HCT116 (cell line): ENCODE data around the gene ALK. TPM values are rescaled to one million over a fixed set of nuclear protein-coding genes. Genes with fewer than 3 reads are reported as not detected.
"Not testable (repeated sequence)": the region's sequence is repeated elsewhere in the genome, so short reads cannot be mapped to it uniquely, and the experiment has no call there.

Experiments
- ATAC-seq: fragments of 200-7000 bp; cut with Tn5 transposase; 2 replicates; pipeline ENCODE4 v1.9.1; 2020; ENCODE audit warnings: mild to moderate bottlenecking, moderate library complexity
- BruUV-seq: library from RNA; stranded (reverse); fragments of 400-500 nt; replicated peaks from 2 replicates; lab custom pipeline; 2021; lab: Mats Ljungman, UMichigan
- CTCF ChIA-PET: fragments of 300-600 bp; sonication (Branson Sonifier 250); formaldehyde crosslinking; loops from one replicate; lab custom pipeline; 2021; ENCODE audit warnings: antibody characterized with exemption; lab: Charles Lee
- POLR2A ChIA-PET: fragments of 300-600, 350-600 bp; sonication (Branson Sonifier 250); formaldehyde crosslinking; loops from one replicate; lab custom pipeline; 2021; ENCODE audit warnings: antibody characterized with exemption; lab: Charles Lee
- RAD21 ChIA-PET, 2 experiments: fragments of 300-600 bp; sonication (Branson Sonifier 250); formaldehyde crosslinking; loops; one replicate each; lab custom pipeline; 2023; ENCODE audit warnings: low total read pairs in 2 of 2; ENCODE audit not compliant: uncharacterized antibody in 2 of 2, unreplicated experiment in 2 of 2, low non-redundant PET in 1 of 2; lab: Charles Lee
- DNase-seq: peaks from one replicate; pipeline ENCODE4 v3.0.0-alpha.2; 2010; ENCODE audit warnings: low read depth, low spot score
- H2AFZ ChIP-seq: fragments of 200-600 bp; shearing (Covaris generic), sonication (generic); 2 replicates; pipeline ENCODE4 v1.6.1; 2017; ENCODE audit warnings: low read depth, mixed run types, mixed read lengths, antibody characterized with exemption, low read length; ENCODE audit not compliant: poor library complexity, severe bottlenecking
- H3K27ac ChIP-seq: 2 replicates; pipeline ENCODE4 v1.5.1; 2012; ENCODE audit warnings: low read depth, low read length
- H3K27me3 ChIP-seq: fragments of 200-600 bp; sonication (generic); 2 replicates; pipeline ENCODE4 v1.6.1; 2016; ENCODE audit warnings: mixed run types, low read length, mixed read lengths; ENCODE audit not compliant: insufficient read depth
- H3K36me3 ChIP-seq, 2 experiments: fragments of 200-500 bp in 1 of 2; fragments of 200-600 bp in 1 of 2; sonication (Bioruptor generic) in 1 of 2; sonication (generic) in 1 of 2; 2 replicates each; pipeline versions ENCODE4 v1.5.1 to v1.6.1; 2014 to 2016; ENCODE audit warnings: low read length in 2 of 2, inconsistent platforms in 1 of 2, mixed read lengths in 1 of 2, mixed run types in 1 of 2; ENCODE audit not compliant: insufficient read depth in 2 of 2, control insufficient read depth in 1 of 2
- H3K4me1 ChIP-seq, 2 experiments: fragments of 200-600 bp in 1 of 2; sonication (generic) in 1 of 2; 2 replicates each; pipeline versions ENCODE4 v1.5.1 to v1.6.1; 2012 to 2017; ENCODE audit warnings: low read length in 2 of 2, inconsistent platforms in 1 of 2, mild to moderate bottlenecking in 1 of 2, mixed read lengths in 1 of 2, mixed run types in 1 of 2, moderate library complexity in 1 of 2; ENCODE audit not compliant: insufficient read depth in 2 of 2, control insufficient read depth in 1 of 2
- H3K4me2 ChIP-seq: fragments of 200-600 bp; sonication (generic); 2 replicates; pipeline ENCODE4 v1.6.1; 2017; ENCODE audit warnings: mixed run types, low read length, mixed read lengths
- H3K4me3 ChIP-seq, 2 experiments: fragments of 200-600 bp in 1 of 2; sonication (generic) in 1 of 2; replicated peaks in 1 of 2; 2 replicates each; pipeline ENCODE4 v1.5.1; 2011 to 2016; ENCODE audit warnings: low read length in 2 of 2, control low read depth in 1 of 2, low read depth in 1 of 2, mild to moderate bottlenecking in 1 of 2, mixed read lengths in 1 of 2, mixed run types in 1 of 2
- H3K79me2 ChIP-seq: fragments of 200-600 bp; sonication (generic); 2 replicates; pipeline ENCODE4 v1.6.1; 2017; ENCODE audit warnings: mild to moderate bottlenecking, mixed run types, low read length, moderate library complexity, mixed read lengths; ENCODE audit not compliant: insufficient read depth
- H3K9ac ChIP-seq: fragments of 200-600 bp; sonication (generic); 2 replicates; pipeline ENCODE4 v1.6.1; 2016; ENCODE audit warnings: low read length, mixed read lengths
- H3K9me2 ChIP-seq: fragments of 200-600 bp; sonication (generic), shearing (Covaris generic); 2 replicates; pipeline ENCODE4 v1.6.1; 2017; ENCODE audit warnings: mixed run types, mild to moderate bottlenecking, moderate library complexity; ENCODE audit not compliant: insufficient read depth
- H3K9me3 ChIP-seq, 2 experiments: fragments of 200-500 bp in 1 of 2; fragments of 200-600 bp in 1 of 2; sonication (Bioruptor generic) in 1 of 2; sonication (generic) in 1 of 2; 2 replicates each; pipeline ENCODE4 v1.6.1; 2014 to 2017; ENCODE audit warnings: low read length in 2 of 2, mixed read lengths in 2 of 2, inconsistent platforms in 1 of 2, low read depth in 1 of 2, mild to moderate bottlenecking in 1 of 2, mixed run types in 1 of 2, moderate library complexity in 1 of 2; ENCODE audit not compliant: control insufficient read depth in 1 of 2, insufficient read depth in 1 of 2
- H4K20me1 ChIP-seq: fragments of 200-600 bp; sonication (generic), shearing (Covaris generic); 2 replicates; pipeline ENCODE4 v1.6.1; 2017; ENCODE audit warnings: mixed run types, mild to moderate bottlenecking, moderate library complexity; ENCODE audit not compliant: insufficient read depth
- EGR1 ChIP-seq: IDR thresholded peaks from 2 replicates; pipeline ENCODE4 v1.6.1; 2012; ENCODE audit warnings: low read depth
- EZH2phosphoT487 ChIP-seq: fragments of 200-600 bp; IDR thresholded peaks from 2 replicates; pipeline ENCODE4 v1.6.1; 2018; ENCODE audit warnings: antibody characterized with exemption, borderline replicate concordance
- FOSL1 ChIP-seq: IDR thresholded peaks from 2 replicates; pipeline ENCODE4 v1.6.1; 2012; ENCODE audit warnings: low read depth
- JUND ChIP-seq: IDR thresholded peaks from 2 replicates; pipeline ENCODE4 v1.6.1; 2012
- SIN3A ChIP-seq: IDR thresholded peaks from 2 replicates; pipeline ENCODE4 v1.6.1; 2012; ENCODE audit warnings: low read depth
- SP1 ChIP-seq: IDR thresholded peaks from 2 replicates; pipeline ENCODE4 v1.6.1; 2012; ENCODE audit warnings: low read depth
- SRF ChIP-seq: IDR thresholded peaks from 2 replicates; pipeline ENCODE4 v1.6.1; 2012; ENCODE audit warnings: low read depth
- ZNF274 ChIP-seq: fragments of 200-500 bp; sonication (Bioruptor generic); IDR thresholded peaks from 2 replicates; pipeline ENCODE4 v1.6.1; 2014; ENCODE audit warnings: mild to moderate bottlenecking, low read depth, low read length, inconsistent platforms
- intact Hi-C: fragments of 100-400 bp; cut with micrococcal nuclease; formaldehyde crosslinking; loops from 2 replicates; pipeline ENCODE4 v1.10.0; 2022
- total RNA-seq: library from RNA; stranded (reverse); gene quantifications from one replicate; pipeline ENCODE4 v1.2.1, GENCODE V29; 2021; ENCODE audit not compliant: unreplicated experiment
- TF ChIP-seq, protein P1 (sequence below): IDR thresholded peaks from 2 replicates; pipeline ENCODE4 v1.6.1; 2012
- TF ChIP-seq, protein P2 (sequence below): IDR thresholded peaks from 2 replicates; pipeline ENCODE4 v1.6.1; 2012; ENCODE audit warnings: low read depth

The ALK gene
- total RNA-seq, 1 experiment from 2014 or later: not detected

DNA sequence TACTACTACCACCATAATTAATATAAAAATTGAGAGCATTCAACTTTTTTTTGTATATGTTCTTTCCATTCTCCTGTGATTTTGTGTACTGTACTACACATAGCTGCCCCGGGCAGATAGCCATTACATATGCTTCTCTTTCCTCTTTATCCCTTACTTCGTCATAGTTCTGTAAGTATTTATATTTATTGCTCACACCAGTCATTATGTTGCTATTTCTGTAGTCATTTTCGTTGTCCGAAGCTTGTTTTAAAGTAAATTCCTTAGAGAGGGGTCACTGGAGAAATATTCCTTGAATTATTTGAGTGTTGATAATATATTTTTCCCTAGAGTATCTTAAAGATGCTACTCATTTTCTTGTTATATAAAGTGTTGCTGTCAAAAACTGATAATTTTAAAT, 662.2 kb downstream of the ALK start:
- ATAC-seq: no peak
- no peak for TF ChIP-seq SRF
- intact Hi-C loops: no loop called here
- Histone ChIP-seq H3K9ac (no peak overlapping the region), H3K27me3 (peaks cover 6% of the 10 kb centered on the region; the same call in 1 of the 2 replicates), H2AFZ (no peak overlapping the region), H3K27ac (no peak overlapping the region), H3K9me3 (no peaks in the 10 kb centered on the region), H4K20me1 (no peaks in the 10 kb centered on the region), H3K4me3 (no peak overlapping the region), H3K79me2 (no peaks in the 10 kb centered on the region), H3K4me2 (no peak overlapping the region), H3K9me2 (no peaks in the 10 kb centered on the region), H3K4me1 (peaks cover 13 to 16% of the 10 kb centered on the region in 2 experiments), H3K36me3 (no peaks in the 10 kb centered on the region)
- DNase-seq: no peak
- BruUV-seq: no TSS peak
- ChIA-PET POLR2A (no interaction called here), CTCF (interaction anchor here (1.3 kb wide), 1 partner anchor 20 kb away, joined by 4 read pairs; no protein-coding TSS in a partner anchor), RAD21 (no interaction called here)

DNA sequence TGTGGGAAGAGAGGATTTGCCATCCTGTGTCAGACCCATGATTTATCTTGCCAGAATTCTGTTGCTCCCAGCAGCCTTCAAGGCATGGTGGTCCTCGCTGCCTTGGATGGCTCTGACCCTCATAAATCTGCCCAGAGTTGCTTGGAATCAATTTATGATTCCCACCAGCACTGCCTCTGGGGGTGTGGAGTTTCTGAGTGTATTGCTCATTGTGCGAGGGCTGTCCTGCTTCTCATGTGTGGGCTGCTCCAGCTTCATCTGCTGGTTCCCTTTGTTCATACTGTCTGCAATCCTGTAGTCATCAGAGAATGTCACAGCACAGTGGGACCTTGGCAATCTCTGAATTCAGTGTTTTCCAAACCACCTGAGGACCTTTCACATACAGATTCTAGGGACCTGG, 666.4 kb downstream of the ALK start:
- Histone ChIP-seq H3K79me2 (no peaks in the 10 kb centered on the region), H3K9me2 (no peaks in the 10 kb centered on the region), H3K27ac (no peak overlapping the region), H3K9me3 (no peaks in the 10 kb centered on the region), H3K27me3 (peaks cover 11% of the 10 kb centered on the region; the same call in 1 of the 2 replicates), H3K4me3 (no peak overlapping the region), H3K9ac (no peak overlapping the region), H4K20me1 (no peaks in the 10 kb centered on the region), H3K4me2 (no peak overlapping the region), H3K4me1 (peaks cover 5 to 6% of the 10 kb centered on the region in 2 experiments), H3K36me3 (no peaks in the 10 kb centered on the region), H2AFZ (no peak overlapping the region)
- intact Hi-C loops: no loop called here
- RAD21 ChIA-PET: no interaction called here
- CTCF ChIA-PET: no interaction called here
- ATAC-seq (no peak), DNase-seq (no peak)
- POLR2A ChIA-PET: no interaction called here
- TF ChIP-seq SIN3A (no peak), EZH2phosphoT487 (no peak), EGR1 (no peak), FOSL1 (no peak), SP1 (no peak), SRF (no peak), ZNF274 (no peak), JUND (no peak)
- TF ChIP-seq, protein P1, sequence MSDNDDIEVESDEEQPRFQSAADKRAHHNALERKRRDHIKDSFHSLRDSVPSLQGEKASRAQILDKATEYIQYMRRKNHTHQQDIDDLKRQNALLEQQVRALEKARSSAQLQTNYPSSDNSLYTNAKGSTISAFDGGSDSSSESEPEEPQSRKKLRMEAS: no peak
- TF ChIP-seq, protein P2, sequence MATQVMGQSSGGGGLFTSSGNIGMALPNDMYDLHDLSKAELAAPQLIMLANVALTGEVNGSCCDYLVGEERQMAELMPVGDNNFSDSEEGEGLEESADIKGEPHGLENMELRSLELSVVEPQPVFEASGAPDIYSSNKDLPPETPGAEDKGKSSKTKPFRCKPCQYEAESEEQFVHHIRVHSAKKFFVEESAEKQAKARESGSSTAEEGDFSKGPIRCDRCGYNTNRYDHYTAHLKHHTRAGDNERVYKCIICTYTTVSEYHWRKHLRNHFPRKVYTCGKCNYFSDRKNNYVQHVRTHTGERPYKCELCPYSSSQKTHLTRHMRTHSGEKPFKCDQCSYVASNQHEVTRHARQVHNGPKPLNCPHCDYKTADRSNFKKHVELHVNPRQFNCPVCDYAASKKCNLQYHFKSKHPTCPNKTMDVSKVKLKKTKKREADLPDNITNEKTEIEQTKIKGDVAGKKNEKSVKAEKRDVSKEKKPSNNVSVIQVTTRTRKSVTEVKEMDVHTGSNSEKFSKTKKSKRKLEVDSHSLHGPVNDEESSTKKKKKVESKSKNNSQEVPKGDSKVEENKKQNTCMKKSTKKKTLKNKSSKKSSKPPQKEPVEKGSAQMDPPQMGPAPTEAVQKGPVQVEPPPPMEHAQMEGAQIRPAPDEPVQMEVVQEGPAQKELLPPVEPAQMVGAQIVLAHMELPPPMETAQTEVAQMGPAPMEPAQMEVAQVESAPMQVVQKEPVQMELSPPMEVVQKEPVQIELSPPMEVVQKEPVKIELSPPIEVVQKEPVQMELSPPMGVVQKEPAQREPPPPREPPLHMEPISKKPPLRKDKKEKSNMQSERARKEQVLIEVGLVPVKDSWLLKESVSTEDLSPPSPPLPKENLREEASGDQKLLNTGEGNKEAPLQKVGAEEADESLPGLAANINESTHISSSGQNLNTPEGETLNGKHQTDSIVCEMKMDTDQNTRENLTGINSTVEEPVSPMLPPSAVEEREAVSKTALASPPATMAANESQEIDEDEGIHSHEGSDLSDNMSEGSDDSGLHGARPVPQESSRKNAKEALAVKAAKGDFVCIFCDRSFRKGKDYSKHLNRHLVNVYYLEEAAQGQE: no peak
- no TSS peak for BruUV-seq

DNA sequence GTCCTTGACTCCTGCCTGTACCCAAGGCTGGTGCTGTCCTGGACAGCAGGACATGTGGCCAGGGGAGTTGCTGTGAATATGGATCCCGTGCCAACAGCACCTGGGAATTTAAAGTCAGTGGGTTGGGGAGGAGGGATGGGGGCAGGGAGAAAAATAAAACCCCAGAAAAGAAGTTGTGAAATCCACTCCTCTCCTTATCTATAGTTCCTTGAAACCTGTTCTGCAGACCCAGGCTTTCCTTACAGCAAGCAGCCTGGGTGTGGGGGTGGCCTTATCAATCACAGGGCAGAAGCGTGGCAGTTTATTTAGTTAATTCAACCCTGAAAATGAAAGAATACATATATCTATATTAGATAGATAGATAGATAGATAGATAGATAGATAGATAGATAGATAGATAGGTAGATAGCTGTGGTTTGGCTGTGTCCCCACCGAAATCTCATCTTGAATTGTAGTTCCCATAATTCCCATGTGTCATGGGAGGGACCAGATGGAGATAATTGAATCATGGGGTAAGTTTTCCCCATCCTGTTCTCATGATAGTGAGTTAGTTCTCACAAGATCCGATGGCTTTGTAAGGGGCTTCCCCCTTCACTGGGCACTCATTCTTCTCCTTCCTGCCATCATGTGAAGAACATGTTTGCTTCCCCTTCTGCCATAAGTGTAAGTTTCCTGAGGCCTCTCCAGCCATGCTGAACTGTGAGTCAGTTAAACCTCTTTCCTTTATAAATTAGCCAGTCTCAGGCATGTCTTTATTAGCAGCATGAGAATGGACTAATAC, 667.7 kb downstream of the ALK start:
- peaks cover 11% of the 10 kb centered on the region; the same call in 1 of the 2 replicates for H3K27me3 ChIP-seq
- H3K36me3 ChIP-seq, DNase-seq, H3K9me2 ChIP-seq, H3K79me2 ChIP-seq, BruUV-seq, H3K9me3 ChIP-seq, intact Hi-C loops, CTCF ChIA-PET, H3K4me1 ChIP-seq, H3K27ac ChIP-seq, H3K4me2 ChIP-seq, ATAC-seq, H2AFZ ChIP-seq, H4K20me1 ChIP-seq, POLR2A ChIA-PET, H3K4me3 ChIP-seq, H3K9ac ChIP-seq, RAD21 ChIA-PET: not testable (repeated sequence)
